ENCODE measurements around the gene ERVFRD-1.

The ERVFRD-1 gene

GRCh38 chr6:11110921-11111768 lies at the start of gene ERVFRD-1:
TSS of gene ERVFRD-1 (minus strand) at chr6:11111725. CDS start at chr6:11105310, 6,415 bp downstream.
- no peak for DNase-seq

GRCh38 chr6:11160199-11160598 lies 48.7 kb upstream of the ERVFRD-1 start:
- no peak for DNase-seq

- no peak for DNase-seq
Measured at GRCh38 chr6:11155589-11155988, 44.1 kb upstream of the ERVFRD-1 start.

- DNase-seq = no peak
Measured at GRCh38 chr6:11153447-11153846, 41.9 kb upstream of the ERVFRD-1 start.

GRCh38 chr6:11152581-11152980 lies 41.1 kb upstream of the ERVFRD-1 start:
- no peak for DNase-seq

- no peak for DNase-seq
Measured at GRCh38 chr6:11151488-11151887, 40.0 kb upstream of the ERVFRD-1 start.

- DNase-seq = no peak
Measured at GRCh38 chr6:11149551-11149950, 38.0 kb upstream of the ERVFRD-1 start.

GRCh38 chr6:11146117-11146826 lies 34.7 kb upstream of the ERVFRD-1 start:
- DNase-seq = no peak

GRCh38 chr6:11144393-11144851 lies 32.9 kb upstream of the ERVFRD-1 start:
- no peak for DNase-seq

- DNase-seq = no peak
Measured at GRCh38 chr6:11143394-11144371, 32.2 kb upstream of the ERVFRD-1 start.

- no peak for DNase-seq
Measured at GRCh38 chr6:11142296-11143027, 30.9 kb upstream of the ERVFRD-1 start.

GRCh38 chr6:11141295-11141694 lies 29.8 kb upstream of the ERVFRD-1 start:
- no peak for DNase-seq

- DNase-seq = no peak
Measured at GRCh38 chr6:11140056-11140455, 28.5 kb upstream of the ERVFRD-1 start.

GRCh38 chr6:11139051-11139960 lies 27.8 kb upstream of the ERVFRD-1 start:
- no peak for DNase-seq

GRCh38 chr6:11136809-11137208 lies 25.3 kb upstream of the ERVFRD-1 start:
- no peak for DNase-seq

- DNase-seq = no peak
Measured at GRCh38 chr6:11133281-11133680, 21.8 kb upstream of the ERVFRD-1 start.

- DNase-seq = no peak
Measured at GRCh38 chr6:11132194-11132888, 20.8 kb upstream of the ERVFRD-1 start.

- no peak for DNase-seq
Measured at GRCh38 chr6:11130605-11131004, 19.1 kb upstream of the ERVFRD-1 start.

GRCh38 chr6:11129908-11130565 lies 18.5 kb upstream of the ERVFRD-1 start:
- no peak for DNase-seq

- no peak for DNase-seq
Measured at GRCh38 chr6:11128608-11129007, 17.1 kb upstream of the ERVFRD-1 start.

Measured in NCI-H1694 treated with DMSO at 0.1 percent for 48 hours (cell line).